Measurements from ENCODE around the gene FLT3LG.

DNA sequence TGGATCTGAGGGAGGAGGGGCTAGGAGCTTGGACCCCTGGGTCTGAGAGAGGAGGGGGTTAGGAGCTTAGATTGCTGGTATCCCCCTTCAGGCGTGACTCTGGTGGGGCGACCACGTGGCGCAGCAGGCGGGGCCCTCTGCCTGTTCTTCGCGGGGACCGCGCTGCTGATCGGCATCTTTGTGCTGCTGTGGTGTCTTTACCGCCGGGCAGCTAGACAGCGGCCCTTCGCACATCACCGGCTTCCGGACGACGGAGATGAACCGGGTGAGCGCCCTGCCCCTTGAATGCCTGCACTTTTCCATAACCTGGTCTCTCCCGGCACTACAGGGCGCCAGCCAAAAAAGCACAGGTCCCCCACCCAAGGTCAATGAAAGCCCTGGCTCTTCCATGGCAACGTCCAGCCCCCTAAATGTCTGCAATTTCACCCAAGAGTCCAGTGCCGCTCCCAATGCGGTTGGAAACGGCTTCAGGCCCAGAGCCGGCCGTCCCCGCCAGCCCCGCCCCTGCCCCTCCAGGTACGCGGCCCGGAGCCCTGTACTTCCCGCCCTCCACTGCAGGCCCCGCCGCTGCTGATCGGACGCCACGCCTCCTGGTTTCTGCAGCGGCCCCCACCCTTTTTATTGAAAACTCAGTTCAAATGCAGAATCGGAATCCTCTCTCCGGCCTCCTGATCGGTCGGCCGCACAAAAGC is 46.0 kb upstream of the FLT3LG start:
- TF ChIP-seq CTCF (IDR thresholded peaks at IDR 0.05) (no peak), EP300 (IDR thresholded peaks at IDR 0.05) (no peak), POLR2A (IDR thresholded peaks at IDR 0.05; ENCODE audit: low read depth) (no peak)

Data from esophagus muscularis mucosa (tissue), 4 donors.